ENCODE measurements around the gene GGACT. TPM values are rescaled to one million over a fixed set of nuclear protein-coding genes. Genes with fewer than 3 reads are reported as not detected.

Gene GGACT
- total and polyA plus RNA-seq, 2 of the 8 experiments (the other 6 are each of a cell fraction or from before 2014, with no cell fraction given): 1.1 to 1.5 TPM

- TF ChIP-seq BACH1 (IDR thresholded peaks at IDR 0.05; ENCODE audit: low read length): no peak
- no peak for TF ChIP-seq CEBPB (IDR thresholded peaks at IDR 0.05; ENCODE audit: low read depth, low read length)
- no peak for TF ChIP-seq TEAD4 (IDR thresholded peaks at IDR 0.05; ENCODE audit: low read depth, low read length)
- no peak for TF ChIP-seq CHD2 (IDR thresholded peaks at IDR 0.05; ENCODE audit: low read length)
- TF ChIP-seq, protein P1, sequence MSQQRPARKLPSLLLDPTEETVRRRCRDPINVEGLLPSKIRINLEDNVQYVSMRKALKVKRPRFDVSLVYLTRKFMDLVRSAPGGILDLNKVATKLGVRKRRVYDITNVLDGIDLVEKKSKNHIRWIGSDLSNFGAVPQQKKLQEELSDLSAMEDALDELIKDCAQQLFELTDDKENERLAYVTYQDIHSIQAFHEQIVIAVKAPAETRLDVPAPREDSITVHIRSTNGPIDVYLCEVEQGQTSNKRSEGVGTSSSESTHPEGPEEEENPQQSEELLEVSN (IDR thresholded peaks at IDR 0.05): no peak
These were observed 44.9 kb upstream of the GGACT start (continued) for GRCh38 chr13:100633461-100633860.

Data from H1 (cell line).